Peyer's patch (tissue), 4 donors: Measurements from ENCODE around the gene LDLRAD4.

ENCODE experiments used
- POLR2A ChIP-seq, 2 donors: fragments of 450-650 bp; IDR thresholded peaks; one replicate each; pipeline ENCODE4 v1.5.1; 2017; ENCODE audit warnings: antibody characterized with exemption in 2 of 2, mild to moderate bottlenecking in 2 of 2, moderate library complexity in 2 of 2
- TF ChIP-seq, protein P1 (sequence below), 6 experiments: fragments of 450-650 bp in 4 of 6; fragments of 200-600 bp in 2 of 6; sonication (generic) in 1 of 6; IDR thresholded peaks; one replicate each; pipeline ENCODE4 v1.5.1; 2017 to 2019; ENCODE audit warnings: antibody characterized with exemption in 6 of 6, mild to moderate bottlenecking in 3 of 6, moderate library complexity in 1 of 6

DNA sequence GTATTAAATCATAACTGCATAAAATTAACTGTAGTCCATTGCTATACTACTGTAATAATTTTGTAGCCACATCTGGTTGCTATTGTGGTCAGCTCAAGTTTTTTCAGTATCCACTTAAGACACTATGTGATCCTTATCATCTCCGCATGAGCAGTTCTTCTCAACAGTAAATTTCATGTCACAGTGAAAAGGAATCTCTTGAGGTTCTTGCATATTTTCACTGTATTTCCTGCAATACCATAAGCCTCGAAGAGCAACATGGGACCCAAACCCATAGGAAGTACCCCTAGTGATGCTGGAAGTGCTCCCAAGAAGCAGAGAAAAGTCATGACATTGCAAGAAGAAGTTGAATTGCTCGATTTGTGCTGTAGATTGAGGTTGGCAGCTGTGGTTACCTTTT lies 86.7 kb downstream of the LDLRAD4 start:
- TF ChIP-seq, protein P1, sequence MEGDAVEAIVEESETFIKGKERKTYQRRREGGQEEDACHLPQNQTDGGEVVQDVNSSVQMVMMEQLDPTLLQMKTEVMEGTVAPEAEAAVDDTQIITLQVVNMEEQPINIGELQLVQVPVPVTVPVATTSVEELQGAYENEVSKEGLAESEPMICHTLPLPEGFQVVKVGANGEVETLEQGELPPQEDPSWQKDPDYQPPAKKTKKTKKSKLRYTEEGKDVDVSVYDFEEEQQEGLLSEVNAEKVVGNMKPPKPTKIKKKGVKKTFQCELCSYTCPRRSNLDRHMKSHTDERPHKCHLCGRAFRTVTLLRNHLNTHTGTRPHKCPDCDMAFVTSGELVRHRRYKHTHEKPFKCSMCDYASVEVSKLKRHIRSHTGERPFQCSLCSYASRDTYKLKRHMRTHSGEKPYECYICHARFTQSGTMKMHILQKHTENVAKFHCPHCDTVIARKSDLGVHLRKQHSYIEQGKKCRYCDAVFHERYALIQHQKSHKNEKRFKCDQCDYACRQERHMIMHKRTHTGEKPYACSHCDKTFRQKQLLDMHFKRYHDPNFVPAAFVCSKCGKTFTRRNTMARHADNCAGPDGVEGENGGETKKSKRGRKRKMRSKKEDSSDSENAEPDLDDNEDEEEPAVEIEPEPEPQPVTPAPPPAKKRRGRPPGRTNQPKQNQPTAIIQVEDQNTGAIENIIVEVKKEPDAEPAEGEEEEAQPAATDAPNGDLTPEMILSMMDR (IDR thresholded peaks at IDR 0.05) = no peak
- no peak for TF ChIP-seq POLR2A (IDR thresholded peaks at IDR 0.05)
